GM21825 (cell line): ENCODE measurements around the gene CLCA4.

ENCODE experiments used
- ATAC-seq: cut with Tn5 transposase; IDR thresholded peaks from one replicate; pipeline ENCODE4 v1.9.1; 2021; ENCODE audit warnings: mild to moderate bottlenecking, moderate library complexity; ENCODE audit not compliant: unreplicated experiment

Gene CLCA4

GRCh38 chr1:86546787-86547221 is at the start of gene CLCA4:
CLCA4 (plus strand) TSS chr1:86547078; CDS start chr1:86547120, 42 bp downstream.
- ATAC-seq, result no peak

DNA sequence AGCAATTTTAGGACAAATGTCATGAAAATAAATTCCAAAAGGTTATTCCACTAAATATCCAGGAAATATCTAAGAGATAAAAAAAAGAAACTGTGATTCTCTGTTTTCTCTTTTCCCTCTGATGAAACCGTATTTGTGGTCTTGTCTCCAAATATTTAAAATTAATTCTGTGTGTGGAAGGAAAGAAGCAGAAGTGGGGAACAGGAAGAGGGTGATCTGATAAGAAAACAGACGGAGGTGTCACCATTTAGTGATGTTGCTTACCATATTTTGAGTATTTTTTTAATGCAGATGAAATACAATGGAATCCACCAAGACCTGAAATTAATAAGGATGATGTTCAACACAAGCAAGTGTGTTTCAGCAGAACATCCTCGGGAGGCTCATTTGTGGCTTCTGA is 48.6 kb upstream of the CLCA4 start:
- ATAC-seq, result no peak

GRCh38 chr1:86499987-86500593 is 46.8 kb upstream of the CLCA4 start:
- ATAC-seq, result peak; percentile 71

GRCh38 chr1:86500714-86501113 is 46.2 kb upstream of the CLCA4 start:
- no peak for ATAC-seq

DNA sequence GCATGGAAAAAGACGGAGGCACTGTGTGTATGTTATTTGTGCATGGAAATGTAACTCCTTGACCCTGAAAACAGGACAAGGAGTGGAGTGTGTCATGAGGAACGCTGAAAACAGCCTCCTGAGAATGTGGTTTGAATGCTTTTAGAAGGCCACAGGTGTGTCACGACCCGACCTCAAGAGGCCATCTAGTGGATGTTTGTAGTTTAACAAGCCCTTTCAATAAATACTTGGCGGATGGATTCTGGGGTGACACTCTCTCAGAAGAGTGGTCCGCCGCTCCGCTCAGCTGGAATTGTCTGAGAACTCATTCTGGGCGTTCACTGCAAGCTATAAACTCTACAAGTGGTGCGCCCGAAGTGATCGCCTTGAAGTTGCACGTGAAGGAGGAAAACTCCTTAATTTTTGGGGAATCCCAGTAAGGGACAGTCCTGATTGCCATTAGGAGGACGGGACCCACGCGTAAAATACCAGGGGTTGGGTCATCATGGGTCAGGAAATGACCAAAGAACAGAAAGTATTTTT is 44.7 kb upstream of the CLCA4 start:
- ATAC-seq, result peak; percentile 63

- ATAC-seq, result no peak
These were observed 44.0 kb upstream of the CLCA4 start for GRCh38 chr1:86502721-86503405.

GRCh38 chr1:86503406-86504136 is 43.3 kb upstream of the CLCA4 start:
- no peak for ATAC-seq

- ATAC-seq, result no peak
These were observed 42.8 kb upstream of the CLCA4 start for GRCh38 chr1:86504137-86504479.

GRCh38 chr1:86504895-86505563 is 41.8 kb upstream of the CLCA4 start:
- ATAC-seq, result no peak

DNA sequence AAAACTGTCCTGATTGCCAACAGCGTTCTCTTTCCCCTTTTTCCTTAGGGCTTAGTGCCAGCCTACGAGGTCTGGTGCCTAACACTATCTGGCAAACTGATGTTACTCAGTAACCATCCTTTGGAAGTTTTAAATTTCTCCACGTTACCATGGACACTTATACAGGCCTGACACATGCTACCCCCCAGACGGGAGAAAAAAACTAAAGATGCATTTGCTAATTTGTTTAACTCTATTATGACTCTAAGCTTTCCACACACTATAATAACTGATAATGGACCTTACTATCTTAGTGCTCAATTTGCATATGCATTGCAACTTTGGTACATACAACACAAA is 41.3 kb upstream of the CLCA4 start:
- no peak for ATAC-seq

- ATAC-seq, result no peak
These were observed 38.8 kb upstream of the CLCA4 start for GRCh38 chr1:86507935-86508582.

GRCh38 chr1:86508583-86508969 is 38.3 kb upstream of the CLCA4 start:
- no peak for ATAC-seq

DNA sequence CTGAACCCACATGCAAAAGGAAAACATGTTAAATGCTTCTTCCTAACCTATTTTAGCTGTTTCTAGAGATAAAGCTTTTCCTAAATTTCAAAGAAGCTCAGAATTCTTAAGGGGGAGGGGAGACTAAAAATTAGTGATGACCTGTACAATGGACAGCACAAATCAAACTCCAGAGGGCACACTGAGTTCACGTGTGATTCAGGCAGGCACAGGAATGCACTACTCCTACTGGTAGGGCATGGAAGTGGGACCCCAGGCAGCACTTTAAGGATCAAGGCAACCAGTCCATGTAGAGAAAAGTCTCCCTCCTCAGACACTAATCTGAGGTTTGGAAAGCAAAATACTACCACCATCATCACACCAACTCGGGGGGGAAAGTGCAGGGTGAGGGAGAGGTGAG is 31.3 kb upstream of the CLCA4 start:
- ATAC-seq, result no peak

GRCh38 chr1:86516335-86516734 is 30.5 kb upstream of the CLCA4 start:
- ATAC-seq, result no peak

- no peak for ATAC-seq
These were observed 29.5 kb upstream of the CLCA4 start for GRCh38 chr1:86517336-86517735.

DNA sequence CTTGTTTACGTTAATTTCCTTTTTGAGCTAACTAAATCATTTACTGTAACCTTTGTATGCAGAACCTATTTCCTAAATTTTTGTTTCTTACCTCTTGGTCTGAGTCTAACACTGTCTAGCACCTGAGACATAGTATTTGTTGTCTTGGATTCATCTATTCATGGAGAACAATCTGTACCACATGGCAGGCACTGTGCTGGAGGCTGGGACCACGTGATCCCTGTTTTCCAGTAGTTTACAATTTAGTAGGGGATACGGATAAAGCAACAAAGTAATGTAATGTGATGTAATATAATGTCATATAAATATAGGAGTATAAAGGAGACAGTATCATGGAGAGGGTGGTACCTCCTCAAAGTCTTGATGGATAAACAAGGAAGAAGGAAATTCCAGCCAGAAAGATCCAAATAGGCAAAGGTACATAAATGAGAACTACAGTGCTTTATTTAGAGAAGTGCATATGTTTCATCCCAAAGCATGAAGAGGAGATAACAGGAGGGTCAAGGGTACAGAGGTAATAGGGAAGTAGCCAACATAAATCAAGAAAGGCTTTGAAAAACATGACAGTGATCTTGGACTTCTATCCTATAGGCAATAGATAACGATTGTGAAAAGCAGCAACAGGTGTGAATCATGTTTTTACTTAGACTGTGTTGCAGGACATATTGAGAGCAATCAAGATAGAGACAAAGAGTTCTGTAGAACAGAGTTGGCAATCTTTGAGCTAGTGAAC is 25.9 kb upstream of the CLCA4 start:
- ATAC-seq, result no peak

DNA sequence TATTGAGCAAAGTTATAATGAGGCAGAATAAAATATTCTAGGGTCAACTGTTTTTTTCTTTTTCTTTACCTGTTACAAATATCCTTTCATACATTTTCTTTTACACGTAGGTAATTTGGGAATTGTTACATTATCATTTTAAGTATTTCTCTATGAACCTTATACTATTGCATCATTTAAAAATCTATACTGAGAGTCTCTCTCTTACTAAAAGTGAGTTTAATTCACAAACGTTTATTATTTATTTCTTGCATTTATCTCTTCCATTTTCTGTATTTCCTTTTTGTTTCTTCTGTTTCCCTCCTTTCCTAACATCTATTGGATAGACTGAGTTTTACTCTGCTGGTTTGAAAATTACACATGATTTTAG is 25.4 kb upstream of the CLCA4 start:
- ATAC-seq, result no peak

- no peak for ATAC-seq
These were observed 24.6 kb upstream of the CLCA4 start for GRCh38 chr1:86522240-86522639.

DNA sequence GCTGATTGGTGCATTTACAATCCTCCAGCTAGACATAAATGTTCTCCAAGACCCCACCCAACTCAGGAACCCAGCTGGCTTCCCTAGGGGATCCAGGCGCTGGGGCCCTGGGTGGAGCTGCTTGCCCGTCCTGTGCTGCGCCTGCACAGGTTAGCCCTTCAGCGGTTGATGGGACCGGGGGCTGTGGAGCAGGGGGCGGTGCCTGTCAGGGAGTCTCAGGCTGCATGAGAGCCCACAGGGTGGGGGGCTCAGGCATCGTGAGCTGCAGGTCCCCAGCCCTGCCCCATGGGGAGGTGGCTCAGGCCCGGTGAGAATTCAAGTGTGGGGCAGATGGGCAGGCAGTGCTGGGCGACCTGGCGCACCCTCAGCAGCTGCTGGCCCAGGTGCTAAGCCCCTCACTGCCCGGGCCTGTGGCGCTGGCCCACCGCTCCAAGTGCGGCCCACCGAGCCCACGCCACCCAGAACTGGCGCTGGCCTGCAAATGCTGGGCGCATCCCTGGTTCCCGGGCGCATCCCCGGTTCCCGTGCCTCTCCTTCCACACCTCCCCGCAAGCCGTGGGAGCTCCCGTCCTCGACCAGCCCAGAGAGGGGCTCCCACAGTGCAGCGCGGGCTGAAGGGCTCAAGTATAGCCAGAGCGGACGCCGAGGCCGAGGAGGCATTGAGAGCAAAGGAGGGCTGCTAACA is 23.1 kb upstream of the CLCA4 start:
- no peak for ATAC-seq

GRCh38 chr1:86527306-86527705 is 19.6 kb upstream of the CLCA4 start:
- ATAC-seq, result no peak
